ENCODE data around the gene CCDC107. TPM values are rescaled to one million over a fixed set of nuclear protein-coding genes. Genes with fewer than 3 reads are reported as not detected.
A peak's percentile ranks its signal among the peaks of the same experiment; 100 is the strongest.

CCDC107 gene
- total RNA-seq, 1 experiment from 2014 or later: 12.0 TPM

DNA sequence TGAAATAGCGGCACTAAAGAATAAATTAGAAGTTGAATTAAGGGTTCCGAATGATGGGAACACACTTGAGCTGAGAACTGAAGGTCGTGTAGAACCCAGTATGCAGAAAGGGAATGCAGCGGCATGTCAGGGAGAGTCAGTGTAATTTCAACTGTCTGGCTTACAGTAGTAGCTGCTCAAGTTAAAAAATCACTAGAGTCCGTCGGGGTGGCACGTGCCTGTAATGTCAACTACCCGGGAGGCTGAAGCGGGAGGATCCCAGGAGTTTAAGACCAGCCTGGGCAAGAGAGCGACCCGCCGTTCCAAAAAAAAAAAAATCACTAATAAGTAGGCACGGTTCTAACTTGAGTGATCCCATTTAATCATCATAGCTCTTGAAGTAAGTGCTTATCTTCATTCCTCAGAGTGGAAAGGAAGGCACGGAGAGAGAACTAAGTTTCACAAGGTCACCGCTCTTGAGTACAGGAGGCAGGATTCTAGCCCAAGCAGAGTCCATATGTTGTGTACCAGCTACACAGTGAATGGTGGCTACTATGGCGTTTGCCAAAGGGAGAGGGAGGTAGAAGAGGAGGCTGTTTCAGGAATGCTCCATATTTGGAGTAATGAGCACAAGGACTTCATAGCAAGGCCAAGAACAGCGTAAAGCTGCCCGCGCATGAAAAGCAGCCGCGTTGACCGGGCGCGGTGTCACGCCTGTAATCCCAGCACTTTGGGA is 1.1 kb upstream of the CCDC107 start:
- no peak overlapping the region for H2BK20ac ChIP-seq (ENCODE audit: low read depth, low read length, poor library complexity, severe bottlenecking)
- H3K79me1 ChIP-seq (ENCODE audit: insufficient read depth, low read depth, low read length, poor library complexity, severe bottlenecking): no peaks in the 10 kb centered on the region
- H3K27me3 ChIP-seq (ENCODE audit: insufficient read depth, low read length): no peaks in the 10 kb centered on the region
- Mint-ChIP-seq H3K27ac (peak overlapping the region; percentile 98 to 100 (median 99); a peak in 5 of 7 replicates), H3K9me3 (peaks cover 2 to 3% of the 10 kb centered on the region in 2 experiments; a peak in 3 of 5 replicates), H3K36me3 (ENCODE audit: insufficient read depth in 1 of 3, low read depth in 3 of 3) (peaks cover 19 to 26% (median 24%) of the 10 kb centered on the region in 3 experiments), H3K27me3 (ENCODE audit: low read depth) (peaks cover 18% of the 10 kb centered on the region), H3K4me1 (peaks cover 18% of the 10 kb centered on the region in 2 experiments), H3K4me3 (peak overlapping the region; percentile 64 to 85)
- no peaks in the 10 kb centered on the region for H4K20me1 ChIP-seq (ENCODE audit: control insufficient read depth, insufficient read depth, insufficient read length)
- no peak overlapping the region for H2BK12ac ChIP-seq (ENCODE audit: insufficient read length, low read depth, low read length)
- H3T11ph ChIP-seq (ENCODE audit: low read length): no peak overlapping the region
- no peak overlapping the region for H3K56ac ChIP-seq (ENCODE audit: insufficient read length, low read depth, low read length)
- H3K23ac ChIP-seq (ENCODE audit: insufficient read length, low read depth, low read length): no peak overlapping the region
- peak overlapping the region; percentile 76 for H3K4me2 ChIP-seq (ENCODE audit: insufficient read depth, insufficient read length, low read length)
- TF ChIP-seq, protein P1, sequence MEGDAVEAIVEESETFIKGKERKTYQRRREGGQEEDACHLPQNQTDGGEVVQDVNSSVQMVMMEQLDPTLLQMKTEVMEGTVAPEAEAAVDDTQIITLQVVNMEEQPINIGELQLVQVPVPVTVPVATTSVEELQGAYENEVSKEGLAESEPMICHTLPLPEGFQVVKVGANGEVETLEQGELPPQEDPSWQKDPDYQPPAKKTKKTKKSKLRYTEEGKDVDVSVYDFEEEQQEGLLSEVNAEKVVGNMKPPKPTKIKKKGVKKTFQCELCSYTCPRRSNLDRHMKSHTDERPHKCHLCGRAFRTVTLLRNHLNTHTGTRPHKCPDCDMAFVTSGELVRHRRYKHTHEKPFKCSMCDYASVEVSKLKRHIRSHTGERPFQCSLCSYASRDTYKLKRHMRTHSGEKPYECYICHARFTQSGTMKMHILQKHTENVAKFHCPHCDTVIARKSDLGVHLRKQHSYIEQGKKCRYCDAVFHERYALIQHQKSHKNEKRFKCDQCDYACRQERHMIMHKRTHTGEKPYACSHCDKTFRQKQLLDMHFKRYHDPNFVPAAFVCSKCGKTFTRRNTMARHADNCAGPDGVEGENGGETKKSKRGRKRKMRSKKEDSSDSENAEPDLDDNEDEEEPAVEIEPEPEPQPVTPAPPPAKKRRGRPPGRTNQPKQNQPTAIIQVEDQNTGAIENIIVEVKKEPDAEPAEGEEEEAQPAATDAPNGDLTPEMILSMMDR (conservative IDR thresholded peaks at IDR 0.05): no peak
- H4K91ac ChIP-seq (ENCODE audit: insufficient read length, low read depth, low read length): no peak overlapping the region
- H3K18ac ChIP-seq (ENCODE audit: insufficient read length, low read depth, low read length): peak overlapping the region; percentile 8
- WGBS (ENCODE audit: extremely low coverage, insufficient read length, low lambda C conversion rate): no CpG with 5 or more reads among the region's 25 CpGs
- H2BK15ac ChIP-seq (ENCODE audit: low read depth, low read length): no peak overlapping the region
- DNase-seq: no peak
- H3K79me2 ChIP-seq (ENCODE audit: insufficient read depth, low read length): no peaks in the 10 kb centered on the region
- no peak overlapping the region for H2AK5ac ChIP-seq (ENCODE audit: insufficient read length, low read length)
- peak overlapping the region; percentile 24 for H3K9ac ChIP-seq (ENCODE audit: extremely low read depth, insufficient read length, low read length)
- H3K9me3 ChIP-seq (ENCODE audit: control insufficient read depth, low read depth, low read length): no peaks in the 10 kb centered on the region
- no peak overlapping the region for H4K8ac ChIP-seq (replicated peaks; ENCODE audit: insufficient read length, low read depth, low read length)
- H2BK120ac ChIP-seq (ENCODE audit: low read depth, low read length, poor library complexity, severe bottlenecking): no peak overlapping the region
- H3K27ac ChIP-seq (ENCODE audit: insufficient read length, low read depth, low read length): no peak overlapping the region
- peaks cover 11% of the 10 kb centered on the region for H3K23me2 ChIP-seq (ENCODE audit: insufficient read length, low read depth, low read length, poor library complexity, severe bottlenecking)
- H2AFZ ChIP-seq (ENCODE audit: low read length): no peak overlapping the region
- no peak overlapping the region for H4K5ac ChIP-seq (ENCODE audit: insufficient read length, low read depth, low read length)
- peak overlapping the region; percentile 50; the same call in 1 of the 2 replicates for H3K14ac ChIP-seq (ENCODE audit: insufficient read depth, low read length)
- H3K4me1 ChIP-seq (ENCODE audit: insufficient read depth, low read length): peaks cover 3% of the 10 kb centered on the region; the same call in 1 of the 2 replicates
- H3K4ac ChIP-seq (ENCODE audit: low read depth, low read length): no peak overlapping the region
- H2BK5ac ChIP-seq (ENCODE audit: insufficient read length, low read length): no peak overlapping the region

Measured in H9 (cell line).